A549 (cell line): Measurements from ENCODE around the gene AP5M1.

ENCODE experiments used
- CTCF ChIP-seq: fragments of >200 bp; sonication (Bioruptor Twin); formaldehyde crosslinking; IDR thresholded peaks from 3 replicates; pipeline ENCODE4 v1.5.1; 2016
- POLR2A ChIP-seq: IDR thresholded peaks from 2 replicates; pipeline ENCODE4 v1.6.1; 2012; ENCODE audit warnings: mild to moderate bottlenecking, low read length
- REST ChIP-seq: fragments of 200-600 bp; sonication (generic); IDR thresholded peaks from 2 replicates; pipeline ENCODE4 v1.6.1; 2016; ENCODE audit warnings: antibody characterized with exemption, mild to moderate bottlenecking, moderate library complexity

- TF ChIP-seq REST (no peak), CTCF (no peak), POLR2A (no peak)
Observed at GRCh38 chr14:57227083-57227482, 41.7 kb upstream of the AP5M1 start.
